Astrocyte of the hippocampus (primary cell): ENCODE data around the gene CLIP3.
"Not testable (repeated sequence)": the region's sequence is repeated elsewhere in the genome, so short reads cannot be mapped to it uniquely, and the experiment has no call there.

Experiments
- DNase-seq: peaks from one replicate; pipeline ENCODE4 v3.0.0; 2011; ENCODE audit warnings: low read depth, low spot score

CLIP3 gene

GRCh38 chr19:36047835-36048234 is 15.2 kb upstream of the CLIP3 start:
- no peak for DNase-seq

DNA sequence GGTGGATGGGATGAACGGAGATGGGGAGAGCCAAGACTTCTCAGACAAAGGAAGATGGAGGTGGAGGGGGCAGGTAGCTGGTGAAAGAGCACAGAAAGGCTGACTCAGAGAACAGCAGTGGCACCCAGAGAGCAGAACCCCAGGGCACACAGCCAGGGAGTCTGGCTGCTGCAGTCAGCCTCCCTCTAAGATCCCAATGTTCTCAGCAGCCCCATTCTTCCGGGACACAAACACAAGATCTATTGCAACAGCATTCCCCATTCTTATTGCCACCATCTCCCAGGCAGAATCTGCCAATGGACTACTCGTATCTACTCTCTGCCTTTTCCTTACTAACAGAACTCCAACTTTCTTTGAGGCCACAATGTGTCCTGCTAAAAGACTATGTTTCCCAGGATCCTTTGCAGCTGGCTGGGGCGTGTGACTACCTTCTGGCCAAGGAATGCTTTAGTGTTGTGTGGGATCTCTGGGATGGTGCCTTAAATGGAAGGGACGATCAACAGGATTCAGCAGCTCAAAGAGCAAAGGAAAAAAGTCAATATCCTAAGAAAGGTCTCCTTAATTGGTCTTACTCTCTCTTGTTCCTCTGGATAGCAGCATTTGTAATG is 13.9 kb upstream of the CLIP3 start:
- DNase-seq, result no peak

DNA sequence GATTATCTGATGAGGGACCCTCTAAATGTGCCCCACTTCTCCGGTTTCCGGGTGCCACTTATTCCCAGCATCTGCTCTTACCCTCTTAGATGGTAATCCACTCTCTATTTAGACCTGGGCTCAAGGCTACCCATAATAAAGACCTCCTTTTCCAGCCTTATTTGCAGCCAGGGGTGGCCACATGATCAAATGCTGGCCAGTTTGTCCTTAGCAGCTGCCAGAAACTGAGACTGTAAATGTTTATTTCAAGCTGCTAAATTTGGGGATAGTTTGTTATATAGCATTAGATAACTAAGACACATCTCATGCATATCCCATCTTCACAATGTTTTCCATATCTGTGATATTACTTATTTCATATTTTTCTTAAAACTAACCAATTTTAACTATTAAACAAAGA is 11.3 kb upstream of the CLIP3 start:
- no peak for DNase-seq

GRCh38 chr19:36041831-36042230 is 9.2 kb upstream of the CLIP3 start:
- DNase-seq, result peak; percentile 69

DNA sequence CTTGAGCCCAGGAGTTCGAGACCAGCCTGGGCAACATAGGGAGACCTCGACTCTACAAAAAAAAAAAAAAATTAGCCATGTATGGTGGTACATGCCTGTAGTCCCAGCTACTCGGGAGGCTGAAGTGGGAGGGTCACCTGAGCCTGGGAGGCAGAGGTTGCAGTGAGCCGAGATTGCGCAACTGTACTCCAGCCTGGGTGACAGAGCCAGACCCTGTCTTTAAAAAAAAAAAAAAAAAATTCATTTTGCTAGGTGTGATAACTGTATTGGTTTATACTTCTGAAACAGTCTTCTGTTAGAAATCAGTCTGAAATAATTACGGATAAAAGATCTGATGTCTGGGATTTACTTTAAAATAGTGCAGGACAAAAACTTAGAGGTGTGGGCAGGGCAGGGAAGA is 8.4 kb upstream of the CLIP3 start:
- DNase-seq, result not testable (repeated sequence)

- DNase-seq, result no peak
Observed at GRCh38 chr19:36040495-36040894, 7.8 kb upstream of the CLIP3 start.

GRCh38 chr19:36031308-36031707 is 1.4 kb downstream of the CLIP3 start:
- no peak for DNase-seq

DNA sequence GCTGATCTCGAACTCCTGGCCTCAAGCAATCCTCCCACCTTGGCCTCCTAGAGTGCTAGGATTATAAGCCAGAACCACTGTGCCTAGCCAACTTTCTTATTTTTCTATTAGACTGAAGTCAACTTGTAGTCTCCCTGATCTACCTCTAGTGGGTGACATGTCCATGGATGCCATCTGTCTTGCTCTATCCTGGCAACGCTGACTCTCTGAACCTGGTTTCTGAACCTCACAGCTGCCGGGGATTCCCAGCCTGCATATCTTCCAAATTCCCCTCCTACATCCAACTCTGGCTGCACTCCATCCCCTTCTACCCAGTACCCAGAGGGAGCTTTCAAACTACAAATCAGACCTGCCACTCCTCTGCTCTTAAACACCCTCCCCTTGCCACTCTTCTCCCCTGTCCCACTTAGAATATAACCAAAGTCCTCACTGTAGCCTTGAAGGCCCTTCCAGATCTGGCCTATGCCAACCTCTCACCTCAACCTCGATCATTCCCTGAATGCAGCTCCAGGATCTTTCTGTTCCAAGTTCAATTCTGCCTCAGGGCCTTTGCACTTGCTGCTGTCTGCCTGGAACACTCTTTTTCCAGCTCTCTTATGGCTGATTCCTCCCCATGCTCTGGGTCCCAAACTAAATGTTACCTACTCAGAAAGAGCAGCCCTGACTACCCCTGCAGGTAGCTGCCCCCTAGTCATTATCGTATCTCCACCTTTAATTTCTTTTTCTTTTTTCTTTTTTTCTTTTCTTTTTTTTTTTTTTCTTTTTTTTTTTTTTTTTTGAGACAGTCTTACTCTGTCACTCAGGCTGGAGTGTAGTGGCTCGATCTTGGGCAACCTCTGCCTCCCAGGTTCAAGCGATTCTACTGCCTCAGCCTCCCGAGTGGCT is 2.2 kb downstream of the CLIP3 start:
- DNase-seq, result peak; percentile 20

DNA sequence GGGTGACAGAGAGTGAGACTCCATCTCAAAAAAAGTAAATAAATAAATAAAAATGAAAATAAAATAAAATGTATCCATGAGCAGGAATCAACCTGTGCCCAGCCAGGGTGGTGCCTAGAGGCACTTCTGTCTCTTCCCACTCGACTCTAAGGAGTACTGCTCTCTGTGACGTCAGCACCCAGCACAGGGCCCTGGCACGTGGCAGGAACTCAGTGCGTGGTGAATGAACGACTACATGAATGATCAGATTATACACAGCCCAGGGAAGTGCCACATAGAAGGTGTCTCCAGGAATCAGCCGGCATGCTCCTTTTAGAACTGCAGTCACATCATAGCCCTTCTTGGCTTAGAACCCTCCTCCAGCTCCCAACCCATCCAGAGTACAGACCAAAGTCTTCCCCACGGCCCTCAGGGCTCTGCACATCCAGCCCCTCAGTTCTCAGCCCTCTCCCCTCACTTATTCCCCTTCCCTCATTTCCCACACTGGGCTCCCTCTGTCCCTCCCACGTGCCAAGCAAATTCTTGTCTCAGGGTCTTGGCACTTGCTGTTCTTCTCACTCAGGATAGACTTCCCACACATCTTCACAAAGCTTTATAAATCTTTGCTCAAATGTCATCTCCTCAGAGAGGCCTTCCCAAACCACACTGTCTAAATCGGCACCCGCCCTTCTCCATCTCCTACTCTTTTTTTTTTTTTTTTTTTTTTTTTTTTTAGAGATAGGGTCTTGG is 4.2 kb downstream of the CLIP3 start:
- no peak for DNase-seq

DNA sequence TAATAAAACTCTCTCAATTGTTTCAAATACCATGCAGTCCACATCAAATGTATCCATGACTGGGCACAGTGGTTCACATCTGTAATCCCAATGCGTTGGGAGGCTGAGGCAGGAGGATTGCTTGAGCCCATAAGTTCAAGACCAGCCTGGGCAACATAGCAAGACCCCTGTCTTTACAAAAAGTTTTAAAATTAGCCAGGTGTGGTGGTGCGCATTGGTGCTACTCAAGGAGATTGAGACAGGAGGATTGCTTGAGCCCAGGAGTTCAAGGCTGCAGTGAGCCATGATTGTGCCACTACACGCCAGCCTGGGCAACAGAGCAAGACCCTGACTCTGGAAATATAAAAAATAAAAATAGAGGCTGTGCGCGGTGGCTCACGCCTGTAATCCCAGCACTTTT is 5.0 kb downstream of the CLIP3 start:
- DNase-seq, result no peak

DNA sequence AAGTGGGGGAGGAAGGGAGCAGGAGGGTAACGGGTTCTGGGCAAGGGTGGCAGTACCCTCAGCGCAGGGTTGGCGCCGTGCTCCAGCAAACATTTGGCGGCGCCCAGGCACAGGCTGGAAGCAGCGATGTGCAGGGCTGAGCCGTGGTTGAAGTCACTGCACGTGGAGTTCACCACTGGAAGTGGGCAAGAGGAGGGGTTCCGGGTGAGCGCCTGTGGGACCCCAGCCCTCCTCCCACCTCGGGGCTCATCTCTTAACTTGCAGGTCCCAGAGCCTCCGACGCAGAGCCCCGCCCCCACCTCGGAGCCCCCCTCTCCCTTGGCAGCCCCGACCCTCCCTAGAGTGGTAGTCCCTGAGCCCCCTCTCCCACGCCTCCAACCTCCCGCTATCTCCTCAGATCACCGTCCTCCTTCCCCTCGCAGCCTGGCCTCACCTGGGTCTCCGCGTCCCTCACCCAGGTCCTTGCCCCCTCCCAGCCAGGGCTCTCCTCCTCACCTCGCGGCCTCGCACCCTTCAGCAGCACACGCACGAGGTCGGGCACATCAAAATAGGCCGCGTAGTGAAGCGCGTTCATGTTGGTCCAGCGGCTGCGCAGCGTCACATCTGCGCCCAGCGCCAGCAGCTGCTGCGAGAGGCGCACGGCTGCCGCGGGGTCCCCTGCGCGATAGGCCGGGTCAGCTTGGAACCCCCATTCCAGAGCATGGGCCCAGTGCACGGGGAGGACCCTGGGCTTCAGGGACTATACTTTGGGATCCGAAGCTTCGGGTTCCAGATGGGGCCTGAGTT is 6.4 kb downstream of the CLIP3 start:
- DNase-seq, result no peak

- DNase-seq, result no peak
Observed at GRCh38 chr19:36025541-36025940, 7.1 kb downstream of the CLIP3 start.

DNA sequence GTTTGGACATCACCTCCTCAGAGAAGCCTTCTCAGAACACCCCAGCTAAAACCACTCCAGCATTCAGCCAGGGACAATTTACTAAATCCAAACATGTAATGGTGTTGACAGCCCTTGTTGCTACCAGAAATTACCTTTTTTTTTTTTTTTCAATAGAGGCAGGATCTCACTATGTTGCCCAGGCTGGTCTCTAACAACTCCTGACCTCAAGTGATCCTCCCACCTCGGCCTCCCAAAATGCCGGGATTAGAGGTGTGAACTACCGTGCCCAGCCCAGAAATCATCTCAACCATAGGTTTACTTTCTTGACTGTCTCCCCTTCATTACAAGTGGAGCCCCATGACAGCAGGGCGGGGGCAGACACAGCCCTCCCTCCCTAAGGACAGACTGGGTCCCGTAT is 9.2 kb downstream of the CLIP3 start:
- DNase-seq, result no peak

GRCh38 chr19:36019061-36019670 is 13.5 kb downstream of the CLIP3 start:
- DNase-seq, result no peak

GRCh38 chr19:36014012-36014924 is 18.4 kb downstream of the CLIP3 start, which contains the start of gene ALKBH6:
TSS of gene ALKBH6 (minus strand) at chr19:36014213. CDS start at chr19:36013397, 816 bp downstream.
- DNase-seq, result peak; percentile 100

- DNase-seq, result no peak
Observed at GRCh38 chr19:36013280-36014011, 19.2 kb downstream of the CLIP3 start.

- DNase-seq, result no peak
Observed at GRCh38 chr19:36010402-36010801, 22.3 kb downstream of the CLIP3 start.

- no peak for DNase-seq
Observed at GRCh38 chr19:36009633-36010379, 22.9 kb downstream of the CLIP3 start.

DNA sequence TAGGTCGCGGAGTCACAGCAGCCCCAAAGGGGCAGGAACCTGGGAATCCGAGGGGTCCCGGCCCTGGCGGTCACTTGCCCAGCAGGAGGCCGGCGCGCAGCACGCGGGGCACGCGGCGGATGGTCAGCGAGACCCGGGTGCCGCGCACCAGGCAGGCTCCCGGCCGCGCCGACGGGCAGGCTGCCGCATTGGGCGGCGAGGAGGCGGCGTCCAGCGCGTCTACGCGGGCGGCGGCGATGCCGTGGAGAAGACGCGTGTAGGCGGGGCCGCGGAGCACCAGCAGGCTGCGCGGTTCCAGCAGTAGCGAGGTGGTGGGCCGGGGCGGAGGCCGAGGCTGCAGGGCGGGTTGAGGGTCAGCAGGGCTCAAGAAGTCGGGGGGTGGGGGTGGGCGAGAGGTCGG is 23.5 kb downstream of the CLIP3 start:
- DNase-seq, result peak; percentile 83
